Fibroblast of mammary gland (primary cell): Measurements from ENCODE around the gene PDXP.
A peak's percentile ranks its signal among the peaks of the same experiment; 100 is the strongest.

ENCODE experiments used
- DNase-seq: peaks from one replicate; pipeline ENCODE4 v3.0.0-alpha.2; 2010; ENCODE audit warnings: low read depth
- H3K4me3 ChIP-seq: 2 replicates; pipeline ENCODE4 v1.5.1; 2011; ENCODE audit warnings: low read depth, mild to moderate bottlenecking, low read length, moderate library complexity; ENCODE audit not compliant: control insufficient read depth
- CTCF ChIP-seq: conservative IDR thresholded peaks from 2 replicates; pipeline ENCODE4 v1.5.1; 2011; ENCODE audit warnings: low read depth, low read length, inconsistent platforms; ENCODE audit not compliant: control insufficient read depth, insufficient read depth

PDXP gene

GRCh38 chr22:37674951-37675929 is 16.7 kb downstream of the PDXP start, which contains the start of gene LGALS1:
LGALS1 (plus strand) TSS chr22:37675636; CDS start chr22:37675703, 67 bp downstream.
- H3K4me3 ChIP-seq: peak within 1 kb of the TSS; percentile 99
- peak; percentile 5 for TF ChIP-seq CTCF
- DNase-seq: peak; percentile 97

- H3K4me3 ChIP-seq: peak overlapping the region; percentile 99
- peak; percentile 37 for DNase-seq
- TF ChIP-seq CTCF: no peak
Measured at GRCh38 chr22:37675930-37676735, 17.6 kb downstream of the PDXP start.

GRCh38 chr22:37676736-37677492 is 18.4 kb downstream of the PDXP start:
- TF ChIP-seq CTCF: no peak
- peak; percentile 97 for DNase-seq
- peak overlapping the region; percentile 99 for H3K4me3 ChIP-seq

- no peak for DNase-seq
- TF ChIP-seq CTCF: no peak
- peak overlapping the region; percentile 99 for H3K4me3 ChIP-seq
Measured at GRCh38 chr22:37677493-37677974, 19.0 kb downstream of the PDXP start.

GRCh38 chr22:37678372-37678771 is 19.8 kb downstream of the PDXP start:
- DNase-seq: no peak
- TF ChIP-seq CTCF: no peak
- H3K4me3 ChIP-seq: peak overlapping the region; percentile 99

- no peak for DNase-seq
- no peak overlapping the region for H3K4me3 ChIP-seq
- TF ChIP-seq CTCF: no peak
Measured at GRCh38 chr22:37679670-37680069, 21.1 kb downstream of the PDXP start.
